Stimulated activated effector memory CD8-positive, alpha-beta T cell treated with anti-CD3 and anti-CD28 coated beads, Interleukin-12 subunit alpha, Interleukin-12 subunit beta, amount 100 ng/mL, for 72 hours (primary cell): ENCODE measurements around the gene MGAT4C.

Source experiments
- ATAC-seq: fragments of 150-1000 bp; cut with Tn5 transposase; 2 replicates; pipeline ENCODE4 v1.10.0; 2021
- DNase-seq, 2 donors: peaks; one replicate each; pipeline ENCODE4 v3.0.0; 2021 to 2022; ENCODE audit warnings: low spot score in 2 of 2
- H3K27ac Mint-ChIP-seq: one replicate; pipeline ENCODE4 v1.8.0; 2022; ENCODE audit warnings: mild to moderate bottlenecking, mixed read lengths
- H3K36me3 Mint-ChIP-seq: one replicate; pipeline ENCODE4 v1.8.0; 2022; ENCODE audit warnings: mild to moderate bottlenecking, mixed read lengths
- H3K4me1 Mint-ChIP-seq: one replicate; pipeline ENCODE4 v1.8.0; 2022; ENCODE audit warnings: mixed read lengths
- H3K4me3 Mint-ChIP-seq: one replicate; pipeline ENCODE4 v1.8.0; 2022; ENCODE audit warnings: mild to moderate bottlenecking, mixed read lengths
- H3K9me3 Mint-ChIP-seq: one replicate; pipeline ENCODE4 v1.8.0; 2022; ENCODE audit warnings: mixed read lengths

Gene MGAT4C

DNA sequence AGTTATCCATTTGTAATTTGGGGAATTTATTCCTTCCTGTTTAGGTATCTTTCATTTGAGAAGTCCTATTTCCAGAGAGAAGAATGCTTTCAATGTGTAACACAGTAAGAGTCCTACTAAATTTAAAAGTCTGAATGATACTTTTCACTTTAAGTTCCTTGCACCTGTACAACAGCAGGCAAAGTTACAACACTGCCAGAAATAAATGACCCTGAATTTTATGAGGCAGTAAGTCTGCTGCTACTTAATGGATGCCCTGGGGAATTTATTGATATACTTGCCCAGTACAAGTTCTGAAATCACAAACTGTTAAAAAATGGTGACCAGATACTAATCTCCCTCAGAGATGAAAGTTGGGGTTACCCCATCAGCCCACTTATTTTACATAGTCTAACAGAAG, 329.0 kb downstream of the MGAT4C start:
- no peaks in the 10 kb centered on the region for H3K4me1 Mint-ChIP-seq

DNA sequence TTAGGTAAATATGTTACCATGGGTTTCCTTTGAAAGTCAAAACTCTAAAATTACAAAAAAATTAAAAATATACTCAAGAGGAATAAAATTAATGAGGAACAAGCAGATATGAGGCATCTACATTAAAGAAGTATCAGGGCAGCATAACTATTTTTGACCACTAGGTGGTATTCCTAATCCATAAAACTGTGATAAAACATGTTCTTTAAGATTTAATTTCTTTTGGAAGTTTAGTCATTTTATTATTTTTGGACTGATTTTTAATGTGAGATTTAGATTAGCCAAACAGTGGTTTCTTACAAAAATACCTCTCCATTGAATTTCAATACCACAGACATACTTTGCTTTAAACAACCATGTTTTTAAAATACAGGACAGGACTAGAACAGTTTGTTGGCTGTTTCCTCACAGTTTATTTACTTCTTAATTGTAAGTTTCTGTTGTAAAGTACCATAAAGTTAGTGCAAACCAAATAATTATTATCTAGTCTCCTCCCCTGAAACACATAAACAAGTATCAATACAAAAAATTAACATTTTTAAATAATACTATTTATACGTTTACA, 332.3 kb downstream of the MGAT4C start:
- Mint-ChIP-seq H3K36me3 (no peaks in the 10 kb centered on the region), H3K4me3 (no peak overlapping the region), H3K9me3 (no peaks in the 10 kb centered on the region), H3K27ac (no peak overlapping the region), H3K4me1 (no peaks in the 10 kb centered on the region)
- ATAC-seq = no peak
- no peak for DNase-seq

More for the DNA sequence above, 329.0 kb downstream of the MGAT4C start:
- Mint-ChIP-seq H3K36me3 (no peaks in the 10 kb centered on the region), H3K4me3 (no peak overlapping the region), H3K9me3 (no peaks in the 10 kb centered on the region), H3K27ac (no peak overlapping the region)
- no peak for DNase-seq
- no peak for ATAC-seq

DNA sequence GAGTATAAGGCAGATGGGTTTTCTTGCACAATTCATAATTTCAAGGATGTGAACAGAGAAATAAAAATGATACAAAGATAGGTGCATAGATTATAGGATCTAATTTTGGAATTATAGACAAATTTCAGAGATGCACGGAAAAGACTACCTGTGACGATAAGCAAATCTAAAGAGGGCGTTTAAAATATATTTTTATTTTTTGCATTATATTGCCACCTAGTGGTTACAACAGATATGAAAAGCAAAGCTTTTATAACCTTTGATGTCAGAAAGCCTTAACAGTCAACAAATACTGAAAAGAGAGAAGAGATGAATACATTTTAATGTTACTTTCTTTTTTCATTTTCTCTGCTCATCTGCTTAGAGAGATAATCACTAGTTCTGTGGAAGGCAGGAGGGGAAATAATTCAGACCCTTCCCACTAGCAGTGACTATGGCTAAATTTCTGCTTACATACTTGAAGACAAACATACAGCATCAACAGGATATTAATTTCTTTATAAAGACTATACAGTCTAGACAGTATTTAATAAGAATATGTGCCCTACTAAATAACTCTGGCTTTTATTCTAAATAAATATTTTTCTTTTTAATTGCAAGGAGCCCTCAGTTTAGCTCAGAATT, 335.8 kb downstream of the MGAT4C start:
- no peaks in the 10 kb centered on the region for H3K4me1 Mint-ChIP-seq
- no peaks in the 10 kb centered on the region for H3K9me3 Mint-ChIP-seq
- ATAC-seq = no peak
- no peaks in the 10 kb centered on the region for H3K36me3 Mint-ChIP-seq
- H3K4me3 Mint-ChIP-seq = no peak overlapping the region
- no peak for DNase-seq
- H3K27ac Mint-ChIP-seq = no peak overlapping the region
